SK-N-MC (cell line): Measurements from ENCODE around the gene KIF24.
"Not testable (repeated sequence)": the region's sequence is repeated elsewhere in the genome, so short reads cannot be mapped to it uniquely, and the experiment has no call there.

Source experiments
- EZH2 ChIP-seq: fragments of 200-600 bp; sonication (generic); IDR thresholded peaks from one replicate; pipeline ENCODE4 v1.6.1; 2017; ENCODE audit warnings: antibody characterized with exemption
- POLR2AphosphoS5 ChIP-seq: IDR thresholded peaks from 2 replicates; pipeline ENCODE4 v1.6.1; 2012; ENCODE audit warnings: mild to moderate bottlenecking, low read depth, low read length, borderline replicate concordance

DNA sequence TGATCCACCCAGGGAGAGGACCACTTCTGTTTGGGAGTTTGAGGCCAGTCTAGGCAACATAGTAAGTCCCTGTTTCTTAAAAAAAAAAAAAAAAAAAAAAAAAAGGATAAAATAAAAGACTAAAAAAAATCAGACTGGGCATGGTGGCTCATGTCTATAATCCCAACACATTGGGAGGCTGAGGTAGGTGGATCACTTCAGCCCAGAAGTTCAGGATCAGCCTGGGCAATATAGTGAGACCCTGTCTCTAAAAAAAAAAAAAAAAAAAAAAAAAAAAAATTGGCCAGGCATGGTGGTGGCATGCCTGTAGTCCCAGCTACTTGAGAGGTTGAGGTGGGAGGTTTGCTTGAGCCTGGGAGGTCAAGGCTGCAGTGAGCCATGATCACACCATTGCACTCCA lies 9.0 kb upstream of the KIF24 start:
- not testable (repeated sequence) for TF ChIP-seq POLR2AphosphoS5, EZH2
